Panc1 (cell line): ENCODE results near the gene MYO7B. TPM values are rescaled to one million over a fixed set of nuclear protein-coding genes. Genes with fewer than 3 reads are reported as not detected.

Source experiments
- ATAC-seq: fragments of 200-7000 bp; cut with Tn5 transposase; 2 replicates; pipeline ENCODE4 v1.9.1; 2020; ENCODE audit warnings: mild to moderate bottlenecking, moderate library complexity
- BruUV-seq: library from RNA; stranded (reverse); fragments of 400-500 nt; replicated peaks from 2 replicates; lab custom pipeline; 2021; lab: Mats Ljungman, UMichigan
- CTCF ChIA-PET: fragments of 300-600 bp; sonication (Branson Sonifier 250); formaldehyde crosslinking; loops from one replicate; lab custom pipeline; 2022; ENCODE audit warnings: antibody characterized with exemption; lab: Charles Lee
- POLR2A ChIA-PET: fragments of 300-600 bp; sonication (Branson Sonifier 250); formaldehyde crosslinking; loops from one replicate; lab custom pipeline; 2022; ENCODE audit warnings: antibody characterized with exemption; lab: Charles Lee
- DNase-seq: peaks from one replicate; pipeline ENCODE4 v3.0.0-alpha.2; 2010; ENCODE audit warnings: low read depth, low spot score
- H3K27ac ChIP-seq: 2 replicates; pipeline ENCODE4 v1.5.1; 2011; ENCODE audit warnings: mild to moderate bottlenecking, low read length, inconsistent platforms
- H3K27me3 ChIP-seq: fragments of 200-500 bp; sonication (Bioruptor generic); 2 replicates; pipeline ENCODE4 v1.6.0; 2014; ENCODE audit warnings: low read length, inconsistent platforms; ENCODE audit not compliant: control insufficient read depth, insufficient read depth
- H3K36me3 ChIP-seq: fragments of 200-500 bp; sonication (Bioruptor generic); 2 replicates; pipeline ENCODE4 v1.5.1; 2014; ENCODE audit warnings: inconsistent platforms, mild to moderate bottlenecking, low read length, moderate library complexity; ENCODE audit not compliant: control insufficient read depth, insufficient read depth
- H3K4me1 ChIP-seq: 2 replicates; pipeline ENCODE4 v1.5.1; 2011; ENCODE audit warnings: inconsistent platforms, mild to moderate bottlenecking, low read length, moderate library complexity; ENCODE audit not compliant: control insufficient read depth, insufficient read depth
- H3K4me3 ChIP-seq, 2 experiments: 2 replicates each; pipeline ENCODE4 v1.5.1; 2011 to 2012; ENCODE audit warnings: low read depth in 2 of 2, low read length in 2 of 2, mild to moderate bottlenecking in 2 of 2, inconsistent platforms in 1 of 2, moderate library complexity in 1 of 2
- H3K9me3 ChIP-seq: fragments of 200-500 bp; sonication (Bioruptor generic); 2 replicates; pipeline ENCODE4 v1.5.1; 2014; ENCODE audit warnings: low read depth, mild to moderate bottlenecking, inconsistent platforms, low read length, moderate library complexity; ENCODE audit not compliant: control insufficient read depth, insufficient read depth
- POLR2AphosphoS5 ChIP-seq: IDR thresholded peaks from 2 replicates; pipeline ENCODE4 v1.6.1; 2012; ENCODE audit warnings: mild to moderate bottlenecking, low read depth, low read length, moderate library complexity
- SIN3A ChIP-seq: IDR thresholded peaks from 2 replicates; pipeline ENCODE4 v1.6.1; 2012; ENCODE audit warnings: low read depth, mild to moderate bottlenecking, low read length, moderate library complexity, borderline replicate concordance; ENCODE audit not compliant: insufficient read depth
- TCF7L2 ChIP-seq: IDR thresholded peaks from 2 replicates; pipeline ENCODE4 v1.6.1; 2011; ENCODE audit warnings: mild to moderate bottlenecking, low read depth, low read length, inconsistent platforms
- in situ Hi-C: cut with HindIII; loops from 2 replicates; pipeline ENCODE4 v1.10.0; 2016; ENCODE audit warnings: low sequenced_read_pairs, low pct_unique_long_range_greater_than_20kb
- intact Hi-C: fragments of 100-400 bp; cut with micrococcal nuclease; formaldehyde crosslinking; loops from one replicate; pipeline ENCODE4 v1.10.0; 2022; ENCODE audit not compliant: unreplicated experiment
- total RNA-seq: library from RNA; stranded (reverse); gene quantifications from one replicate; pipeline ENCODE4 v1.2.1, GENCODE V29; 2021; ENCODE audit not compliant: unreplicated experiment
- TF ChIP-seq, protein P1 (sequence below), 2 experiments: IDR thresholded peaks; 2 replicates each; pipeline ENCODE4 v1.6.1; 2011 to 2012; ENCODE audit warnings: low read depth in 2 of 2, control low read depth in 1 of 2, low read length in 1 of 2, mild to moderate bottlenecking in 1 of 2, moderate library complexity in 1 of 2; ENCODE audit not compliant: insufficient read depth in 1 of 2
- TF ChIP-seq, protein P2 (sequence below): fragments of 450-650 bp; IDR thresholded peaks from 2 replicates; pipeline ENCODE4 v1.5.1; 2017; ENCODE audit warnings: mild to moderate bottlenecking

The MYO7B gene
- total RNA-seq, 1 experiment from 2014 or later, result 0.15 TPM

DNA sequence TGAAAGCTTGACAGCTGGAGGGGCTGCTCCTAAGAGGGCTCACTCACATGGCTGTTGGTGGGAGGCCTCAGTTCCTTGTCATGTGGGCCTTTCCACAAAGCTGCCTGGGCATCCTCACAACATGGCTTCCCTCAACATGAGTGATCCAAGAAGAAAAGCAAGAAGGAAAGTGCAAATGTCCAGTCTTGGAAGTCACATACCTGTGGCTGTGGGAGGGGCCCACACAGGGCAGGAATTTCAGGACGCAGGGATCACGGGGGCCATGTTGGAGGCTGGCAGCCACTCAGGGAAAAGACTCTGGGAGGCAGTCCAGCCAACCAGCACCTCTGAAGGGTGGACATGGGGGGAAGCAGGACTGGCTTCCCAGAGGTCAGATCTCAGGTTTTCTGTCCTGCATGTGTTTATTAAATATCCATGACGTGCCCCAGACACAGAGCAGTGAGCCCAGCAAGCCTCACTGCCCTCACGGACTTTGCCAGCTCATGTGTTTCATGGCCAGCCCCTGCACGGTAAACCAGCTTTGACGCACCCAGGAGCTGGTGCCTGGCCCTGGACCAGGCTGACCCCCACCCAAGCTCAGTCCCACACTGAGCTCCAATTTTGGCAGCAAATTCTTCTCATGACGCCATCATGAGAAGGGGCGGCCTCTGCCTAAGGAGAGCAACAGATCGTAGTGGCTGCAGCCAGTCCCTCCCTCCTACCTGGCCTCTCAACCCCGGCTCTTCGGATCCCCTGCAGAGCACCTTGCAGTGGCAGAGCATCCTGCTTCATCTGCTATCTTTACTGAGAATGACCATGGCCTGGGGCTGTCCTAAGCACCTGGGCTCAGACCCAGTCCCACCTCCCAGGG, 75.8 kb downstream of the MYO7B start:
- DNase-seq, result no peak
- H3K27ac ChIP-seq, result no peak overlapping the region
- H3K36me3 ChIP-seq, result no peaks in the 10 kb centered on the region
- ATAC-seq, result no peak
- ChIA-PET POLR2A (no interaction called here), CTCF (no interaction called here)
- H3K9me3 ChIP-seq, result peaks cover 11% of the 10 kb centered on the region; the same call in 1 of the 2 replicates
- H3K27me3 ChIP-seq, result no peaks in the 10 kb centered on the region
- in situ Hi-C loops, result no loop called here
- intact Hi-C loops, result no loop called here
- H3K4me1 ChIP-seq, result no peaks in the 10 kb centered on the region
- TF ChIP-seq, protein P1, sequence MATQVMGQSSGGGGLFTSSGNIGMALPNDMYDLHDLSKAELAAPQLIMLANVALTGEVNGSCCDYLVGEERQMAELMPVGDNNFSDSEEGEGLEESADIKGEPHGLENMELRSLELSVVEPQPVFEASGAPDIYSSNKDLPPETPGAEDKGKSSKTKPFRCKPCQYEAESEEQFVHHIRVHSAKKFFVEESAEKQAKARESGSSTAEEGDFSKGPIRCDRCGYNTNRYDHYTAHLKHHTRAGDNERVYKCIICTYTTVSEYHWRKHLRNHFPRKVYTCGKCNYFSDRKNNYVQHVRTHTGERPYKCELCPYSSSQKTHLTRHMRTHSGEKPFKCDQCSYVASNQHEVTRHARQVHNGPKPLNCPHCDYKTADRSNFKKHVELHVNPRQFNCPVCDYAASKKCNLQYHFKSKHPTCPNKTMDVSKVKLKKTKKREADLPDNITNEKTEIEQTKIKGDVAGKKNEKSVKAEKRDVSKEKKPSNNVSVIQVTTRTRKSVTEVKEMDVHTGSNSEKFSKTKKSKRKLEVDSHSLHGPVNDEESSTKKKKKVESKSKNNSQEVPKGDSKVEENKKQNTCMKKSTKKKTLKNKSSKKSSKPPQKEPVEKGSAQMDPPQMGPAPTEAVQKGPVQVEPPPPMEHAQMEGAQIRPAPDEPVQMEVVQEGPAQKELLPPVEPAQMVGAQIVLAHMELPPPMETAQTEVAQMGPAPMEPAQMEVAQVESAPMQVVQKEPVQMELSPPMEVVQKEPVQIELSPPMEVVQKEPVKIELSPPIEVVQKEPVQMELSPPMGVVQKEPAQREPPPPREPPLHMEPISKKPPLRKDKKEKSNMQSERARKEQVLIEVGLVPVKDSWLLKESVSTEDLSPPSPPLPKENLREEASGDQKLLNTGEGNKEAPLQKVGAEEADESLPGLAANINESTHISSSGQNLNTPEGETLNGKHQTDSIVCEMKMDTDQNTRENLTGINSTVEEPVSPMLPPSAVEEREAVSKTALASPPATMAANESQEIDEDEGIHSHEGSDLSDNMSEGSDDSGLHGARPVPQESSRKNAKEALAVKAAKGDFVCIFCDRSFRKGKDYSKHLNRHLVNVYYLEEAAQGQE (IDR thresholded peaks at IDR 0.05; ENCODE audit: insufficient read depth in 1 of 2, low read depth in 2 of 2, low read length in 1 of 2), result no peak
- no peak for TF ChIP-seq SIN3A
- TF ChIP-seq, protein P2, sequence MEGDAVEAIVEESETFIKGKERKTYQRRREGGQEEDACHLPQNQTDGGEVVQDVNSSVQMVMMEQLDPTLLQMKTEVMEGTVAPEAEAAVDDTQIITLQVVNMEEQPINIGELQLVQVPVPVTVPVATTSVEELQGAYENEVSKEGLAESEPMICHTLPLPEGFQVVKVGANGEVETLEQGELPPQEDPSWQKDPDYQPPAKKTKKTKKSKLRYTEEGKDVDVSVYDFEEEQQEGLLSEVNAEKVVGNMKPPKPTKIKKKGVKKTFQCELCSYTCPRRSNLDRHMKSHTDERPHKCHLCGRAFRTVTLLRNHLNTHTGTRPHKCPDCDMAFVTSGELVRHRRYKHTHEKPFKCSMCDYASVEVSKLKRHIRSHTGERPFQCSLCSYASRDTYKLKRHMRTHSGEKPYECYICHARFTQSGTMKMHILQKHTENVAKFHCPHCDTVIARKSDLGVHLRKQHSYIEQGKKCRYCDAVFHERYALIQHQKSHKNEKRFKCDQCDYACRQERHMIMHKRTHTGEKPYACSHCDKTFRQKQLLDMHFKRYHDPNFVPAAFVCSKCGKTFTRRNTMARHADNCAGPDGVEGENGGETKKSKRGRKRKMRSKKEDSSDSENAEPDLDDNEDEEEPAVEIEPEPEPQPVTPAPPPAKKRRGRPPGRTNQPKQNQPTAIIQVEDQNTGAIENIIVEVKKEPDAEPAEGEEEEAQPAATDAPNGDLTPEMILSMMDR, result no peak
- no TSS peak for BruUV-seq
- H3K4me3 ChIP-seq, result no peak overlapping the region

DNA sequence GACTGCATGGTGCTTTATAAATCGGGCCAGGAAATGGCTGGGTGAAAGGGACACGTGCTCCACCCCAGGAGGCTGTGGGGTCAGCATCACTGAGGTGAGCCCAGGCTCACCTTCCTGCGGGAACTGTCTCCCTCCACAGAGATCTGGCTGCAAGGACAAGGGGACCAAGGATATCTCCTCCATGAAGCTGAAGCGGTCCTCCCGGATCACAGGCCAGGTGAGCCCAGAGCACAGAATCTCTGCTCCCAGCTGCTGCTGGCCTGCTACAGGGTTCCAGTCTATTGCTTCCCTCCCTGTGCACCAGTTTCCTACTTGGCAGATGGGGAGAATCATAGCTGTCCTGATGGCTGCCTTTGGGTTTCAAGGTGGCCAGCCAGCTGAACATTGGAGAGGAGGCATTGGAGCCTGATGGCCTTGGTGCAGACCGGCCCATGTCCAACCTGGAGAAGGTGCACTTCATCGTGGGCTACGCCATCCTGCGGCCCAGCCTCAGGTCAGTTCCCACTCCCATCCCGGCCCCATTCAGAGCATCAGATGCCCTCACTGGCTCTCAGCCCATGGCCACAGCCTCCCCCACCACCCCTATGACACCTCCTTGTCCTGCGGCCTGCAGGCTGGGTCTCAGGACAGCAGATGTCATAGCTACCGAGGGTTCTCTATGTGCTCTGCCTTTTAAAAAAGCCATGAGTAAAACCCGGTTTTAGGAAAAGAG, 76.8 kb downstream of the MYO7B start:
- ChIA-PET CTCF (no interaction called here), POLR2A (no interaction called here)
- in situ Hi-C loops (no loop called here), intact Hi-C loops (no loop called here)
- Histone ChIP-seq H3K4me1 (no peaks in the 10 kb centered on the region), H3K27me3 (no peaks in the 10 kb centered on the region), H3K36me3 (no peaks in the 10 kb centered on the region), H3K4me3 (no peak overlapping the region), H3K27ac (no peak overlapping the region), H3K9me3 (peaks cover 11% of the 10 kb centered on the region; the same call in 1 of the 2 replicates)
- TF ChIP-seq, protein P1 (IDR thresholded peaks at IDR 0.05; ENCODE audit: insufficient read depth in 1 of 2, low read depth in 2 of 2, low read length in 1 of 2), result no peak
- TF ChIP-seq TCF7L2, result no peak
- TF ChIP-seq SIN3A, result no peak
- no peak for TF ChIP-seq POLR2AphosphoS5
- TF ChIP-seq, protein P2, result no peak
- BruUV-seq, result no TSS peak
- no peak for ATAC-seq
- no peak for DNase-seq
